OCI-LY1 (cell line): ENCODE data around the gene ACKR3.

Experiments
- H2AFZ ChIP-seq: fragments of 200-600 bp; sonication (generic), shearing (Covaris generic); 2 replicates; pipeline ENCODE4 v1.6.0; 2014; ENCODE audit warnings: antibody characterized with exemption, mild to moderate bottlenecking, low read length
- H3F3A ChIP-seq: fragments of 200-600 bp; sonication (generic), shearing (Covaris generic); 2 replicates; pipeline ENCODE4 v1.6.0; 2014; ENCODE audit warnings: mild to moderate bottlenecking, antibody characterized with exemption, low read length, moderate library complexity; ENCODE audit not compliant: insufficient read depth
- H3K27ac ChIP-seq: fragments of 200-600 bp; sonication (generic); 2 replicates; pipeline ENCODE4 v1.5.1; 2014; ENCODE audit warnings: low read length, mixed run types, mild to moderate bottlenecking, low read depth; ENCODE audit not compliant: poor library complexity, severe bottlenecking
- H3K27me3 ChIP-seq: fragments of 200-600 bp; sonication (generic); 2 replicates; pipeline ENCODE4 v1.6.0; 2014; ENCODE audit warnings: antibody characterized with exemption, mild to moderate bottlenecking, low read length, moderate library complexity; ENCODE audit not compliant: insufficient read depth
- H3K36me3 ChIP-seq: fragments of 200-600 bp; sonication (generic); 2 replicates; pipeline ENCODE4 v1.6.1; 2014; ENCODE audit warnings: mild to moderate bottlenecking, antibody characterized with exemption, low read length, moderate library complexity, mixed read lengths; ENCODE audit not compliant: insufficient read depth
- H3K4me1 ChIP-seq: fragments of 200-600 bp; sonication (generic); 2 replicates; pipeline ENCODE4 v1.5.1; 2014; ENCODE audit warnings: mild to moderate bottlenecking, low read length, moderate library complexity; ENCODE audit not compliant: insufficient read depth, severe bottlenecking
- H3K4me2 ChIP-seq: fragments of 200-600 bp; sonication (generic), shearing (Covaris generic); 2 replicates; pipeline ENCODE4 v1.6.1; 2014; ENCODE audit warnings: low read length
- H3K4me3 ChIP-seq: fragments of 200-600 bp; sonication (generic); 2 replicates; pipeline ENCODE4 v1.5.1; 2014; ENCODE audit warnings: low read length, low read depth, mild to moderate bottlenecking, mixed read lengths; ENCODE audit not compliant: poor library complexity, severe bottlenecking
- H3K79me2 ChIP-seq: fragments of 200-600 bp; shearing (Covaris generic); 2 replicates; pipeline ENCODE4 v1.6.1; 2016; ENCODE audit warnings: mixed run types, low read length, mixed read lengths; ENCODE audit not compliant: insufficient read depth
- H3K9ac ChIP-seq: fragments of 200-600 bp; sonication (generic), shearing (Covaris generic); 2 replicates; pipeline ENCODE4 v1.6.1; 2014; ENCODE audit warnings: mild to moderate bottlenecking, low read length, mixed read lengths
- H3K9me2 ChIP-seq: fragments of 200-600 bp; sonication (generic), shearing (Covaris generic); 2 replicates; pipeline ENCODE4 v1.6.1; 2014; ENCODE audit warnings: low read depth, mild to moderate bottlenecking, low read length, mixed read lengths
- H3K9me3 ChIP-seq: fragments of 200-600 bp; shearing (Covaris generic); 2 replicates; pipeline ENCODE4 v1.6.1; 2014; ENCODE audit warnings: low read length, mixed read lengths
- H4K20me1 ChIP-seq: fragments of 200-600 bp; sonication (generic), shearing (Covaris generic); 2 replicates; pipeline ENCODE4 v1.6.0; 2016; ENCODE audit warnings: mild to moderate bottlenecking, low read length; ENCODE audit not compliant: insufficient read depth
- EZH2 ChIP-seq: fragments of 200-600 bp; sonication (generic), shearing (Covaris generic); IDR thresholded peaks from 2 replicates; pipeline ENCODE4 v1.8.0; 2017; ENCODE audit warnings: borderline replicate concordance, mixed run types, mild to moderate bottlenecking, antibody characterized with exemption, low read length, moderate library complexity, mixed read lengths
- TF ChIP-seq, protein P1 (sequence below): fragments of 200-600 bp; sonication (generic), shearing (Covaris generic); IDR thresholded peaks from 2 replicates; pipeline ENCODE4 v1.5.1; 2017; ENCODE audit warnings: mild to moderate bottlenecking, antibody characterized with exemption, low read length, moderate library complexity, mixed read lengths

Gene ACKR3

DNA sequence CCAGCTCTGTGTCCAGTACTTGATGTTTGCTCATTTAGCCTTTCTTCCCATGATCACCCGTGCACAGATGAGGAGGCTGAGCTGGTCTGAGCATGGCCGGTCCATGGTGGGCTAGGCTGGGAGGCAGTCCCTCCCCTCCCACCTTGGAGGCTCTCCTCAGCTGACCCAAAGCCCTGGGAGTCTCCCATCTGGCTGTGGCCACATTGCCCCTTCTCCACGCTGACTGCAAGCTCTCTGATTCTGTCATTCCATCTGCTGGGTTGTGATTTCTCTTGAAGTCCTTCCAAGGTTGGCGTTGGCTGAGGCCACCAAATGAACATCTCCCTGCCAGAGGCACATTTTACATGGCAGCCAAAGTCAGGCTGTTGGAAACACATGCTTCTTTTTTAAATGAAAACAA, 44.0 kb downstream of the ACKR3 start:
- H3K79me2 ChIP-seq = no peaks in the 10 kb centered on the region
- no peaks in the 10 kb centered on the region for H3K9me3 ChIP-seq
- no peaks in the 10 kb centered on the region for H3K9me2 ChIP-seq
- H4K20me1 ChIP-seq = no peaks in the 10 kb centered on the region
- TF ChIP-seq, protein P1, sequence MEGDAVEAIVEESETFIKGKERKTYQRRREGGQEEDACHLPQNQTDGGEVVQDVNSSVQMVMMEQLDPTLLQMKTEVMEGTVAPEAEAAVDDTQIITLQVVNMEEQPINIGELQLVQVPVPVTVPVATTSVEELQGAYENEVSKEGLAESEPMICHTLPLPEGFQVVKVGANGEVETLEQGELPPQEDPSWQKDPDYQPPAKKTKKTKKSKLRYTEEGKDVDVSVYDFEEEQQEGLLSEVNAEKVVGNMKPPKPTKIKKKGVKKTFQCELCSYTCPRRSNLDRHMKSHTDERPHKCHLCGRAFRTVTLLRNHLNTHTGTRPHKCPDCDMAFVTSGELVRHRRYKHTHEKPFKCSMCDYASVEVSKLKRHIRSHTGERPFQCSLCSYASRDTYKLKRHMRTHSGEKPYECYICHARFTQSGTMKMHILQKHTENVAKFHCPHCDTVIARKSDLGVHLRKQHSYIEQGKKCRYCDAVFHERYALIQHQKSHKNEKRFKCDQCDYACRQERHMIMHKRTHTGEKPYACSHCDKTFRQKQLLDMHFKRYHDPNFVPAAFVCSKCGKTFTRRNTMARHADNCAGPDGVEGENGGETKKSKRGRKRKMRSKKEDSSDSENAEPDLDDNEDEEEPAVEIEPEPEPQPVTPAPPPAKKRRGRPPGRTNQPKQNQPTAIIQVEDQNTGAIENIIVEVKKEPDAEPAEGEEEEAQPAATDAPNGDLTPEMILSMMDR = no peak
- no peak for TF ChIP-seq EZH2
- no peaks in the 10 kb centered on the region for H3K36me3 ChIP-seq
- H2AFZ ChIP-seq = no peak overlapping the region
- H3K4me3 ChIP-seq = no peak overlapping the region
- no peaks in the 10 kb centered on the region for H3K4me1 ChIP-seq
- H3F3A ChIP-seq = no peaks in the 10 kb centered on the region
- no peak overlapping the region for H3K4me2 ChIP-seq
- H3K9ac ChIP-seq = no peak overlapping the region
- H3K27me3 ChIP-seq = peaks cover 8% of the 10 kb centered on the region; the same call in 1 of the 2 replicates
- H3K27ac ChIP-seq = no peak overlapping the region

DNA sequence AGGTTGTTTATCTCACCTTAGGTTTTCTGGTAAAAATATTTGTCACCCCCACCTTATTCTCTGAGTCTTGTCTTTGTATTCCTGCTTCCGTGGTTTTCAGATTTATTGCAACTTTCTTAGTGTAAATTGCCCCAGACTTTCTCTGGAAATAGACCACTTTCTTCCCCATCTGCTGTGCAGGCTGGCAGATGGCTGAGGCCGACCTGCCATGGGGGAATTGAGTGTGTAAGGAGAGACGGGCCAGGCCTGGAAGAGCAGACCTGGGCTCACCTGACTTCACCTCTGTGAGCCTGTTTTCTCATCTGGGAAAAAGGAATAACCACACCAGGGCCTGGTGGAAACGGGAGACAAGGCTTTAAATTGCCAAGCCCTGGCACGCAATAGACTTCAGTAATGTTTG, 44.9 kb downstream of the ACKR3 start:
- H3K27me3 ChIP-seq = peaks cover 8% of the 10 kb centered on the region; the same call in 1 of the 2 replicates
- no peaks in the 10 kb centered on the region for H3K9me3 ChIP-seq
- no peak overlapping the region for H3K4me2 ChIP-seq
- no peaks in the 10 kb centered on the region for H3K9me2 ChIP-seq
- no peak overlapping the region for H3K4me3 ChIP-seq
- TF ChIP-seq, protein P1 = no peak
- no peak for TF ChIP-seq EZH2
- no peaks in the 10 kb centered on the region for H3K79me2 ChIP-seq
- no peak overlapping the region for H2AFZ ChIP-seq
- no peaks in the 10 kb centered on the region for H3K36me3 ChIP-seq
- H4K20me1 ChIP-seq = no peaks in the 10 kb centered on the region
- H3K9ac ChIP-seq = no peak overlapping the region
- H3K4me1 ChIP-seq = no peaks in the 10 kb centered on the region
- no peak overlapping the region for H3K27ac ChIP-seq
- H3F3A ChIP-seq = no peaks in the 10 kb centered on the region

DNA sequence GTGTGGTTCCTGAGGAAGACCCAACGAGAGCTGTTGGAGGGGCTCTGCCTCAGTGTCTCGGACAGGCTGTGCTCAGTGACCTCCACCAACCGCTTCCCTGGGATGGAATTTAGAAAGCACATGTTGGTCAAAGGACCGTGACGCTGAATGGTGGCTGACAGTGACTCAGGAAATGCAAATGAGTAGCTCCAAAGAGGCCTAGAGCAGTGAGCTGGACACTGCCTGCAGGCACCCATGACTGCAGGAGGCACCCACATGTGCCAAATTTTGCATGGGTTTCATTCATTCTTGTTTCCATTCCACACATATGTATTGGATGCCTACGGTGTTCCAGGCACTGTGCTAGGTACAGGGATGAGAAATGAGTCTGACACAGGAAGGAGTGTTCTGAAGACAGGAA, 46.4 kb downstream of the ACKR3 start:
- Histone ChIP-seq H3K27ac (no peak overlapping the region), H3K9ac (no peak overlapping the region), H3F3A (no peaks in the 10 kb centered on the region), H3K9me2 (no peaks in the 10 kb centered on the region), H3K79me2 (no peaks in the 10 kb centered on the region), H3K9me3 (no peaks in the 10 kb centered on the region), H3K4me3 (no peak overlapping the region), H3K27me3 (peaks cover 8% of the 10 kb centered on the region; the same call in 1 of the 2 replicates), H3K4me1 (no peaks in the 10 kb centered on the region), H4K20me1 (no peaks in the 10 kb centered on the region), H2AFZ (no peak overlapping the region), H3K4me2 (no peak overlapping the region), H3K36me3 (no peaks in the 10 kb centered on the region)
- TF ChIP-seq EZH2 = no peak
- TF ChIP-seq, protein P1 = no peak
